Lung (tissue), 12 donors: ENCODE measurements around the gene TNFSF4. TPM values are rescaled to one million over a fixed set of nuclear protein-coding genes. Genes with fewer than 3 reads are reported as not detected.
"Not testable (repeated sequence)": the region's sequence is repeated elsewhere in the genome, so short reads cannot be mapped to it uniquely, and the experiment has no call there.

ENCODE experiments used
- ATAC-seq: fragments of 200-7000 bp; cut with Tn5 transposase; one replicate; pipeline ENCODE4 v1.9.1; 2020; ENCODE audit warnings: moderate number of reproducible peaks; ENCODE audit not compliant: insufficient read depth, low FRiP score
- DNase-seq, 3 donors: peaks; one replicate each; pipeline ENCODE4 v3.0.0-alpha.2; 2013 to 2017
- H3K27ac ChIP-seq, 2 donors: one replicate each; pipeline ENCODE4 v1.5.1; 2013; ENCODE audit warnings: mild to moderate bottlenecking in 2 of 2, moderate library complexity in 2 of 2, control low read depth in 1 of 2, inconsistent platforms in 1 of 2, low read depth in 1 of 2, low read length in 1 of 2
- H3K27me3 ChIP-seq, 3 donors: one replicate each; pipeline ENCODE4 v1.5.1; 2013; ENCODE audit warnings: low read length in 2 of 3; ENCODE audit not compliant: control insufficient read depth in 3 of 3, insufficient read depth in 3 of 3
- H3K36me3 ChIP-seq, 4 donors: one replicate each; pipeline ENCODE4 v1.5.1; 2013; ENCODE audit warnings: low read length in 4 of 4, mild to moderate bottlenecking in 1 of 4, moderate library complexity in 1 of 4; ENCODE audit not compliant: control insufficient read depth in 4 of 4, insufficient read depth in 4 of 4
- H3K4me1 ChIP-seq, 5 donors: one replicate each; pipeline ENCODE4 v1.5.1; 2013; ENCODE audit warnings: low read length in 5 of 5, mild to moderate bottlenecking in 2 of 5, moderate library complexity in 1 of 5; ENCODE audit not compliant: control insufficient read depth in 5 of 5, insufficient read depth in 5 of 5
- H3K4me3 ChIP-seq: one replicate; pipeline ENCODE4 v1.5.1; 2013; ENCODE audit warnings: mild to moderate bottlenecking, control low read depth, moderate library complexity
- H3K9ac ChIP-seq, 2 donors: one replicate each; pipeline ENCODE4 v1.5.1; 2013; ENCODE audit warnings: low read length in 2 of 2, control low read depth in 1 of 2; ENCODE audit not compliant: insufficient read depth in 1 of 2
- H3K9me3 ChIP-seq, 4 donors: one replicate each; pipeline ENCODE4 v1.5.1; 2013; ENCODE audit warnings: low read length in 3 of 4, mild to moderate bottlenecking in 1 of 4, moderate library complexity in 1 of 4; ENCODE audit not compliant: control insufficient read depth in 4 of 4, insufficient read depth in 3 of 4
- CTCF ChIP-seq: IDR thresholded peaks from 2 replicates; pipeline ENCODE4 v1.5.1; 2012; ENCODE audit warnings: mild to moderate bottlenecking; ENCODE audit errors: control extremely low read depth, extremely low read depth
- WGBS, 2 donors: extraction: QIAGEN DNeasy Blood & Tissue Kit; methylation state at CpG; one replicate each; pipeline ENCODE4 v1.1.7; 2013; 5-methylcytosine and 5-hydroxymethylcytosine counted together
- polyA plus RNA-seq, 2 donors: library from polyadenylated mRNA; stranded (reverse); fragments of 200-250 nt; gene quantifications; one replicate each; pipeline ENCODE4 v1.2.1, GENCODE V29; 2013
- total RNA-seq, 2 donors: library from RNA; depleted of rRNA in 1 of 2; stranded (reverse); fragments of >200 nt in 1 of 2; gene quantifications; one replicate each; pipeline ENCODE4 v1.2.1, GENCODE V29; 2014 to 2021
- donor health status: control.
- donor health status: control.
- donor health status: Bipolar disorder and iron deficiency.
- donor health status: healthy.
- donor health status: DM: yes; HTN: yes; CAD: no.

TNFSF4 gene
- total and polyA plus RNA-seq, 4 donors, result 0.59 to 2.5 (median 1.1) TPM

- Histone ChIP-seq H3K9me3 (peaks cover 0 to 11% (median 6%) of the 10 kb centered on the region in 4 donors), H3K36me3 (no peaks in the 10 kb centered on the region), H3K27ac (peak overlapping the region in 1 of 2 donors; percentile 42), H3K9ac (no peak overlapping the region), H3K4me3 (no peak overlapping the region), H3K4me1 (no peaks in the 10 kb centered on the region), H3K27me3 (no peaks in the 10 kb centered on the region)
- no peak for TF ChIP-seq CTCF
- 62 to 80% methylated on average over 6 of the region's 6 CpGs for WGBS, 2 donors
- ATAC-seq (no peak), DNase-seq (peak in 2 of 3 donors; percentile 3 to 26)
These were observed 34.6 kb upstream of the TNFSF4 start for GRCh38 chr1:173241528-173242347.

DNA sequence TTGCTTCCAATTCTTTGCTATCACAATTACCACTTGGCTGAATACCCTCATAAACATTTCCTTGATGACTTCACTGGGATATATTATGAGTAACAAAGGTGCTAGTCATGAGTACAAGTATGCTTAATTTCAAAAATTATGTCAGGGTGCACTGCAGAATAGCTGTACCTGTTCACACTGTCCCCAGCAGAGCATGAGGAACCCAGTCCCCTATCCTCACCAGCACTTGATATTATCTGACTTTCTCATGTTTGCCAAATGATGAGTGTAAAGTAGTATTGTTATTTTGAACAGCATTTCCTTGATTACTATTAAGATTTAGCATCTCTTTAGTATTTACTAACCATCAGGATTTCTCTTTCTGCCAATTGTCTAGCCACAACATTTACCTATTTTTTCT lies 33.5 kb upstream of the TNFSF4 start:
- H3K36me3 ChIP-seq, result no peaks in the 10 kb centered on the region
- TF ChIP-seq CTCF, result no peak
- no peaks in the 10 kb centered on the region for H3K27me3 ChIP-seq
- DNase-seq (no peak), ATAC-seq (no peak)
- H3K9ac ChIP-seq, result no peak overlapping the region
- H3K4me3 ChIP-seq, result no peak overlapping the region
- H3K27ac ChIP-seq, result no peak overlapping the region
- peaks cover 0 to 11% (median 6%) of the 10 kb centered on the region in 4 donors for H3K9me3 ChIP-seq
- H3K4me1 ChIP-seq, result no peaks in the 10 kb centered on the region

- Histone ChIP-seq H3K27ac (no peak overlapping the region), H3K36me3 (no peaks in the 10 kb centered on the region), H3K27me3 (no peaks in the 10 kb centered on the region), H3K4me3 (no peak overlapping the region), H3K9ac (no peak overlapping the region), H3K4me1 (no peaks in the 10 kb centered on the region), H3K9me3 (peaks cover 0 to 11% (median 6%) of the 10 kb centered on the region in 4 donors)
- 91 to 93% methylated on average over 2 of the region's 2 CpGs for WGBS, 2 donors
- TF ChIP-seq CTCF, result no peak
- no peak for DNase-seq
- no peak for ATAC-seq
These were observed 31.9 kb upstream of the TNFSF4 start for GRCh38 chr1:173239058-173239457.

DNA sequence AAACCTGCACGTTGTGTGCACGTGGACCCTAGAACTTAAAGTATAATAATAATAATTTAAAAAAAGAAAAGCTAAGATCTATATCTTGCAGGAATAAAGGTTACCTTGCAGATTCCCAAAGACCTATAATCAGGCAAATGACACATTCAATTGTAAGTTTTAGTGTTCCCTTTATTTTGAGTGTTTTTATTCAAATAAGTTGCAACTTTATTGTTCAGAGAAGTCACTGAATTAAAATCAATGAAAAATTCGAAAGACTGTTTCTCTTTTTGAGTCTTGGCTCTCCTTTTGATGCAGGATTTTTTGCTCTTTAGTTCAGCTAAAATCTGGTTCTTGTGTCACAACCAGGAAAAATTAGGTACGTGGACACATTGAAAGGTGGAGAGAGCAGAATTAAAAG lies 27.8 kb upstream of the TNFSF4 start:
- 93% methylated on average over 4 of the region's 4 CpGs for WGBS, 2 donors
- ATAC-seq, result no peak
- H3K9me3 ChIP-seq, result peaks cover 0 to 5% (median 0%) of the 10 kb centered on the region in 4 donors
- no peaks in the 10 kb centered on the region for H3K36me3 ChIP-seq
- H3K4me1 ChIP-seq, result no peaks in the 10 kb centered on the region
- DNase-seq, result no peak
- no peaks in the 10 kb centered on the region for H3K27me3 ChIP-seq
- H3K9ac ChIP-seq, result no peak overlapping the region
- no peak overlapping the region for H3K27ac ChIP-seq
- no peak overlapping the region for H3K4me3 ChIP-seq
- TF ChIP-seq CTCF, result no peak

DNA sequence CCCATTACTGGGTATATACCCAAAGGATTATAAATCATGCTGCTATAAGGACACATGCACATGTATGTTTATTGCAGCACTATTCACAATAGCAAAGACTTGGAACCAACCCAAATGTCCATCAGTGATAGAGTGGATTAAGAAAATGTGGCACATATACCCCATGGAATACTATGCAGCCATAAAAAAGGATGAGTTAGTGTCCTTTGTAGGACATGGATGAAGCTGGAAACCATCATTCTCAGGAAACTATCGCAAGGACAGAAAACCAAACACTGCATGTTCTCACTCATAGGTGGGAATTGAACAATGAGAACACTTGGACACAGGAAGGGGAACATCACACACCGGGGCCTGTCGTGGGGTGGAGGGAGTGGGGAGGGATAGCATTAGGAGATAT lies 27.3 kb upstream of the TNFSF4 start:
- H3K4me3 ChIP-seq, H3K27me3 ChIP-seq, H3K36me3 ChIP-seq, H3K4me1 ChIP-seq, H3K9me3 ChIP-seq, H3K9ac ChIP-seq, DNase-seq, ATAC-seq, H3K27ac ChIP-seq: not testable (repeated sequence)
- WGBS, 2 donors, result 92 to 100% methylated on average over 1 of the region's 3 CpGs
